HG02588 (cell line): ENCODE results near the gene SLC9B2.

Source experiments
- ATAC-seq: cut with Tn5 transposase; IDR thresholded peaks from one replicate; pipeline ENCODE4 v1.9.1; 2021; ENCODE audit warnings: mild to moderate bottlenecking, moderate library complexity; ENCODE audit not compliant: unreplicated experiment

Gene SLC9B2

GRCh38 chr4:103075894-103076746 is 441 bp downstream of the SLC9B2 start:
- ATAC-seq = peak; percentile 55

- ATAC-seq = no peak
Measured at GRCh38 chr4:103075435-103075893, 1.1 kb downstream of the SLC9B2 start.

- peak; percentile 29 for ATAC-seq
Measured at GRCh38 chr4:103074744-103075434, 1.7 kb downstream of the SLC9B2 start.

GRCh38 chr4:103073792-103074438 is 2.6 kb downstream of the SLC9B2 start:
- no peak for ATAC-seq

- ATAC-seq = no peak
Measured at GRCh38 chr4:103067841-103068547, 8.6 kb downstream of the SLC9B2 start.

- no peak for ATAC-seq
Measured at GRCh38 chr4:103060453-103061148, 16.0 kb downstream of the SLC9B2 start.

GRCh38 chr4:103054030-103054429 is 22.5 kb downstream of the SLC9B2 start:
- no peak for ATAC-seq

- no peak for ATAC-seq
Measured at GRCh38 chr4:103052779-103053178, 23.8 kb downstream of the SLC9B2 start.

- no peak for ATAC-seq
Measured at GRCh38 chr4:103052145-103052544, 24.4 kb downstream of the SLC9B2 start.

- ATAC-seq = no peak
Measured at GRCh38 chr4:103050736-103051436, 25.7 kb downstream of the SLC9B2 start.

GRCh38 chr4:103046416-103047290 is 29.9 kb downstream of the SLC9B2 start:
- ATAC-seq = peak; percentile 86

GRCh38 chr4:103044183-103044582 is 32.4 kb downstream of the SLC9B2 start:
- no peak for ATAC-seq

- ATAC-seq = no peak
Measured at GRCh38 chr4:103036169-103036568, 40.4 kb downstream of the SLC9B2 start.

- ATAC-seq = no peak
Measured at GRCh38 chr4:103032574-103032973, 44.0 kb downstream of the SLC9B2 start.

GRCh38 chr4:103030791-103031190 is 45.8 kb downstream of the SLC9B2 start:
- no peak for ATAC-seq

GRCh38 chr4:103029300-103029699 is 47.3 kb downstream of the SLC9B2 start:
- no peak for ATAC-seq

GRCh38 chr4:103026868-103027267 is 49.7 kb downstream of the SLC9B2 start:
- no peak for ATAC-seq

GRCh38 chr4:103024996-103025395 is 51.6 kb downstream of the SLC9B2 start:
- ATAC-seq = no peak

GRCh38 chr4:103021120-103021519 is 55.4 kb downstream of the SLC9B2 start:
- ATAC-seq = no peak
